ENCODE results near the gene IRF2BP2. TPM values are rescaled to one million over a fixed set of nuclear protein-coding genes. Genes with fewer than 3 reads are reported as not detected.

The IRF2BP2 gene
- total RNA-seq, 2 experiments from 2014 or later, result 83.0 to 95.0 TPM

DNA sequence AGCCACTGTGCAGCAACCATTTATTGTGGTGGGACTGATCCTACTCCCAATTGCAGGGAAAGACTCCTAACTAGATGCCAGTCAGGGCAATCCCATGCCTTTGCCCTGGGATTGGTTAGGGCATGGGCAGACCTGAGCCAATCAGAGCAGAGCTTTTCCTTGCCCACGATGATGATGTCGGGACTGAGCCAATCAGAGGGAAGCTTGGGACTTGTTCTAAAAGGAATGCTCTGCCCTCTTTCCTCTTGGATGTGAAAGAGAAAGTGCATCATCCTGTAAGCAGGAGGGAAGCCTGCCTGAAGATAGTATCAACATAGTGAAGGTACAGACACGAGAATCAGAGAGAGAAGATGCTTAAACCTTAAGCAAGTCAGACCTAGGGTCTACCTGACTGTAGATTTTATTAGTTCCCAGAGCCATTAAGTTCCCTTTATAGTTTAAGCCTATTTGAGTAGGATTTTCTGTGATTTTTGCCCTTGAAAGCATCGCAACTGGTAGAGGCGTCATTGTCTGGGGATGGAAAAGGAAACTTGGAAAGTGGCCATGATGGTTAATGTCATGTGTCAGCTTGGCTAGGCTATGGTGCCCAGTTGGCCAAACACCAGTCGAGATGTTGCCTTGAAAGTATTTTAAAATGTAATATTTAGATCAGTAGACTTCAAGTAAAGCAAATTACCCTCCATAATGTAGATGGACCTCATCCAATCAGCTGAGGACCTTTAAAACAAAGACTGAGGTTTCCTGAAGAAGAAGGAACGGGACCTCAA, 19.9 kb downstream of the IRF2BP2 start:
- POLR2A ChIA-PET, result no interaction called here
- no peak overlapping the region for H3K27ac Mint-ChIP-seq
- no peak overlapping the region for H3K4me3 Mint-ChIP-seq
- H3K4me1 Mint-ChIP-seq, result peaks cover 9% of the 10 kb centered on the region
- CTCF ChIA-PET, result interaction anchor here (1.2 to 1.6 kb wide), 2 partner anchors 31 to 498 kb away, joined by 3 to 4 read pairs; no protein-coding TSS in a partner anchor
- H3K36me3 Mint-ChIP-seq (ENCODE audit: low read depth), result no peaks in the 10 kb centered on the region
- no peaks in the 10 kb centered on the region for H3K9me3 Mint-ChIP-seq
- peaks cover 3% of the 10 kb centered on the region for H3K27me3 Mint-ChIP-seq
- no peak for DNase-seq

DNA sequence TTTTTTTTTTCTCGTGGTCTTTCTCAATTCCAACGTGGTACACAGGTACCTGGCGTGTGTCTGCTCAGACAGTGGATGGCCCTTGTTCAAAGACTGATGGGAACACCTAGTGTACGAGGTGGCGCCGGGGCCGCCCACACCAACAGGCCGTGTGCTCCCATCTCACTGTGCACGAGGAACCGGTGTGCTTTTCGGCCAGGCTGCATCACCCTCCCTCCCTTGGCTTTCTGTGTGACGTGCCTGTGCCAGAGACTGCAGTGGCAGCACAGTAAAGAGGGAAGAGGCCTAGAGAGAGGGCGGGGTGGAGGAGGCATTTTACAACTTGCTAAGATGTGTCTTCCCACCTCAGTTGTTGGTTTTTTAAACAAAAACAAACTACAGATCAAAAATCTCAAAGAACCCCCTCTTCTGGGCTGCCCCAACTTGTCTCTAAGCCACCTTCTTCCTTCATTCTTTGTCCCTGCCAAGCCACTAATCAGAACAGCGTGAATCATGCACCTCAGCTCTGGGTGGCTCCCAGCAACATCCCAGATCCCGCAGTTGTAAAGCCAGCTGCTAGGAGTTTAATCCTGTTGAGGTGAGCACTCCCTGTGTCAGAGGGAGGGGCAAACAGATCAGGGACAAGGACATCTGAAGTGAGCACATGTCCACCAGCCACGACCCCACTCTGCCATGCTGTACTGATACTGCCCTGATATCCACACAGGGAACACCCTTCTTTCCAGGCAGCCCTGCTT, 20.7 kb downstream of the IRF2BP2 start:
- DNase-seq, result no peak
- Mint-ChIP-seq H3K9me3 (no peaks in the 10 kb centered on the region), H3K4me1 (peaks cover 7% of the 10 kb centered on the region), H3K27ac (no peak overlapping the region), H3K27me3 (peaks cover 3% of the 10 kb centered on the region), H3K4me3 (no peak overlapping the region), H3K36me3 (ENCODE audit: low read depth) (no peaks in the 10 kb centered on the region)
- ChIA-PET CTCF (interaction anchor here (0.6 to 1.6 kb wide), 2 partner anchors 7 to 30 kb away, joined by 3 to 4 read pairs; no protein-coding TSS in a partner anchor), POLR2A (no interaction called here)

DNA sequence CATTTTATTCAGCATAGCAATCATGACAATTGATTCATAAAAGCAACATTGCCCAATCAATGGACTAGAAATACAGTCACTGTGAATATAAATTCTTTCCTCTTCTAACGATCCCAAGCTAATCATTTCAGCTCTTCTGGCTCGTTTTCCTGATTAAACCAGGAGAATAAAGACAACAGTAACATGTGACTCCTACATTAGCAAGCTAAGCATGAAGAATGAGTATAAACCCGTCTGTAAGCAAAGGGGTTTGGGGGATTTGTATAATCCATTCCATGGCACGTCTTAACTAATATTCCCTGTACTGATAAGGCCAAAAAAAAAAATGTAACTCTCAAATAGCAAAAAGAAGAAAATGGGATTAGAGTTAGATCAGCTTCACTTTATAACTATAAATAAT, 21.6 kb downstream of the IRF2BP2 start:
- no peaks in the 10 kb centered on the region for H3K9me3 Mint-ChIP-seq
- CTCF ChIA-PET, result interaction anchor here (0.6 to 0.7 kb wide), 2 partner anchors 8 to 58 kb away, joined by 3 read pairs; no protein-coding TSS in a partner anchor
- DNase-seq, result no peak
- H3K4me3 Mint-ChIP-seq, result no peak overlapping the region
- peaks cover 3% of the 10 kb centered on the region for H3K27me3 Mint-ChIP-seq
- no peaks in the 10 kb centered on the region for H3K36me3 Mint-ChIP-seq (ENCODE audit: low read depth)
- H3K27ac Mint-ChIP-seq, result no peak overlapping the region
- peaks cover 7% of the 10 kb centered on the region for H3K4me1 Mint-ChIP-seq
- POLR2A ChIA-PET, result no interaction called here

DNA sequence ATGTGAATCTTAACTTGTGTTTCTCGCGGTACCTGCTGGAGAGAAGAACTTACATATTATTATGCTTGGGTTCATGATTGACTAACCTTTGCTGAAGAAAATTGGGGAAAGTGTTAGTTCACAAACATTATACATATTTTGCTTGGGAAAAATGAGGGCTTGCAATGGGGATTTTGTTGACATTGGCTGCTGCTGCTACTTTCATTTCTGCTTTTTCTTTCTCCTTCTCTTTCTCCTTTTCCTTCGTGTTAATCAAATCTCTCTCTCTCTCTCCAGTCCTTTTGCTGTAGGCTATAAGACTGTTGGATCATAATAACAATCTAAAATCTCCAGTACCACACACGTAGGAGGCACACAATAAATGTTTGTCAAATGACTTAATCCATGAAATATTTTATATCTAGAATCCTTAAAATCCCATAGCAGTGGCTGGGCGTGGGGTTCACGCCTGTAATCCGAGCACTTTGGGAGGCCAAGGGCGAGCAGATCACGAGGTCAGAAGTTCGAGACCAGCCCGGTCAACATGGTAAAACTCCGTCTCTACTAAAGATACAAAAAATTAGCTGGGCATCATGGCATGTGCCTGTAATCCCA, 23.0 kb downstream of the IRF2BP2 start:
- no peaks in the 10 kb centered on the region for H3K9me3 Mint-ChIP-seq
- H3K27me3 Mint-ChIP-seq, result peaks cover 3% of the 10 kb centered on the region
- no peaks in the 10 kb centered on the region for H3K36me3 Mint-ChIP-seq (ENCODE audit: low read depth)
- ChIA-PET POLR2A (no interaction called here), CTCF (no interaction called here)
- H3K4me3 Mint-ChIP-seq, result no peak overlapping the region
- H3K27ac Mint-ChIP-seq, result no peak overlapping the region
- no peak for DNase-seq
- peaks cover 7% of the 10 kb centered on the region for H3K4me1 Mint-ChIP-seq

DNA sequence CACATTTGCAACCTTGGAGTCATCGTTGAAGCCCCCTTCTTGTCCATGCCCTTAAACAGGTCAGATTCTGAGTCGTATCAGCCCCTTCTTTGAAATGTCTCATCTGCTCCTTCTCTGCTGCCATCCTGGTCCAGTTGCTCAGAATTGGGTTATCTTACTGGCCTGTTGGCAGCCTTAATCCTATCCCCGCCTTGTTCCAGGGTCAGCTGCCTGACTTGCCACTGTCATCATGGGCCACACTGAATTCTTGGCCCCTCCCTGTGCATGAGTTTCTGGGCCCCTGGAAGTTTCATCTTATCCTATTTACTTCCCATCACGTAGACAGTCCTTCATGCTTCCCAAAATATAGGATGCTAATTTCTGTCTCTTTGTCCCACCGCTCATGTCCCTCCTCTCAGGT, 23.7 kb downstream of the IRF2BP2 start:
- H3K4me1 Mint-ChIP-seq, result peaks cover 7% of the 10 kb centered on the region
- POLR2A ChIA-PET, result no interaction called here
- H3K36me3 Mint-ChIP-seq (ENCODE audit: low read depth), result no peaks in the 10 kb centered on the region
- H3K4me3 Mint-ChIP-seq, result no peak overlapping the region
- CTCF ChIA-PET, result interaction anchor here (0.6 kb wide), 1 partner anchor 484 kb away, joined by 3 read pairs; no protein-coding TSS in a partner anchor
- no peak overlapping the region for H3K27ac Mint-ChIP-seq
- no peak for DNase-seq
- H3K27me3 Mint-ChIP-seq, result peaks cover 3% of the 10 kb centered on the region
- H3K9me3 Mint-ChIP-seq, result no peaks in the 10 kb centered on the region

DNA sequence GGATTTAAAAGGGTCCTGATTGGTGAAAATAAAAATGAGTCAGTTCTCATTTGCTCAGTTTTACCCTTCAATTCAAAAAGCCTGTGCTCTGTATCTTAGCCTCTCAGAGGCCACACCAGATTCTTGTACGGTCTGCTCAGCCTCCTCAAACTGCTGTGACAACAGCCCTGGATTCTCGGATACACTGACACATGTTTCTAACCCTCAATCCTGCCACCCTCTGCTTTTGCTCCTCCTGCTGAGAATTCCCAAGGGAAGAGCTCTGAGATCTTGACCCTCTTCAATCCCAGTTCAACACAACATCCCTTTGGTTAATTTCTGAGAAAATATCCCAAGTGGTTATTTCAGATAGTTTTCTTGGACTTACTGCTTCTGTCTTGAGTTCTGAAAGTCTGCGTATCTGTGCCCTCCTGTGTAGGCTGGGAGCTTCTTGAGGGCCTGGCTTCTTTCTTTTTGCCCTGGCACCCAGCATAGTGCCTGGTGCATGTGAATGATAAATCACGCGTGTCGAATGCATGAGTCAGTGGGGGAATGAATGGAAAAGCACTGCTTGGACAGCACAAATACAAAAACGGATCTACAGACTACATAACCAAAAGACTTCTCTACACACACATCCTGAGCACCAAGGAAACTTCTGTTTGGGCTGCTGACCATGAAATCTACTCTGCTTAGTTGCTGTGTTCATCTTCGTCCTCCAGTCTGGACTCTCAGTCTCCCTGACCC, 24.5 kb downstream of the IRF2BP2 start:
- Mint-ChIP-seq H3K36me3 (ENCODE audit: low read depth) (peaks cover 2% of the 10 kb centered on the region), H3K27ac (no peak overlapping the region), H3K27me3 (peaks cover 3% of the 10 kb centered on the region), H3K9me3 (peaks cover 3% of the 10 kb centered on the region), H3K4me3 (no peak overlapping the region), H3K4me1 (peaks cover 7% of the 10 kb centered on the region)
- ChIA-PET CTCF (interaction anchor here (0.6 to 1.6 kb wide), 5 partner anchors 9 to 570 kb away, joined by 3 to 6 read pairs (median 3); no protein-coding TSS in a partner anchor), POLR2A (no interaction called here)
- DNase-seq, result no peak

DNA sequence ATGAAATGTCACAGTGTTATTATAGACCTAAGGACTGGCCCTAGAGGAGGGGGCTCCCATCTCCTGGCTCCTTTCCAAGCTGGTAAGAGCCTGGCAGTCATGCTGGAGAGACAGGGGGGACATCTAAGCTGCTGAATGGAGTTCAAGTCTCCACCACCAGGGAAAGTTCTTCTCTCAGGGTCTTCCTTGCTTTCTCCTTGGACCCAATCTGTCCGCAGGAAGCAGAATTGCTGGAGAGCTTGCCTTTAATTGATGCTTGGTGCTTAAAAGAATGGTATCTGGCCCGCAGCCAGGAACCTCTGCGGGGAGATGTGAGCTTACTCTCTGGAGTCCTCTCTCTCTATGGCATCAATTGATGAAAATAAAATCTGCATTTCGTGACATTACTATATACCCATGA, 25.1 kb downstream of the IRF2BP2 start:
- POLR2A ChIA-PET, result no interaction called here
- CTCF ChIA-PET, result interaction anchor here (0.6 to 1.8 kb wide), 8 partner anchors 9 to 571 kb away, joined by 3 to 6 read pairs (median 3); no protein-coding TSS in a partner anchor
- DNase-seq, result no peak
- Mint-ChIP-seq H3K27me3 (peaks cover 3% of the 10 kb centered on the region), H3K9me3 (peaks cover 3% of the 10 kb centered on the region), H3K4me3 (no peak overlapping the region), H3K27ac (no peak overlapping the region), H3K36me3 (ENCODE audit: low read depth) (peaks cover 2% of the 10 kb centered on the region), H3K4me1 (peaks cover 7% of the 10 kb centered on the region)

DNA sequence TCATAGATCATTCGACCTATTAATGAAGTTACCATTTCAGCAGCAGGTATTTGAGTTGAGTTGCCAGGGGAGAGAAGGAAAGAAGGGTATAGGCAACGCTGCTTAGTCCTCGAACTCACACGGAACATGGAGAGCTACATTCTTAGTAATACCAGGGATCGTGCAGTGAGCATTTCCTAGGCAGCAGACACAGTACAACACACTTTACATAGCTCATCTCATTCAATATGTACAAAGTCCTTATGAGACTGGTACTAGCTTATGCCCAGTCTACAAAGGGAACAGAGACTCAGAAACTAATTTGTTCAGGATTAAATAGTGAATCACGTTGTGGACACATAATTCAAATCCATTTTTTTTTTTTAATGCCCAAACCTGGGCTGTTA, 25.6 kb downstream of the IRF2BP2 start:
- H3K9me3 Mint-ChIP-seq, result peaks cover 3% of the 10 kb centered on the region
- peaks cover 3% of the 10 kb centered on the region for H3K27me3 Mint-ChIP-seq
- no peak overlapping the region for H3K4me3 Mint-ChIP-seq
- CTCF ChIA-PET, result interaction anchor here (0.7 to 1.8 kb wide), 9 partner anchors 11 to 500 kb away, joined by 3 to 6 read pairs (median 3); no protein-coding TSS in a partner anchor
- DNase-seq, result no peak
- POLR2A ChIA-PET, result no interaction called here
- peaks cover 7% of the 10 kb centered on the region for H3K4me1 Mint-ChIP-seq
- peaks cover 2% of the 10 kb centered on the region for H3K36me3 Mint-ChIP-seq (ENCODE audit: low read depth)
- no peak overlapping the region for H3K27ac Mint-ChIP-seq

DNA sequence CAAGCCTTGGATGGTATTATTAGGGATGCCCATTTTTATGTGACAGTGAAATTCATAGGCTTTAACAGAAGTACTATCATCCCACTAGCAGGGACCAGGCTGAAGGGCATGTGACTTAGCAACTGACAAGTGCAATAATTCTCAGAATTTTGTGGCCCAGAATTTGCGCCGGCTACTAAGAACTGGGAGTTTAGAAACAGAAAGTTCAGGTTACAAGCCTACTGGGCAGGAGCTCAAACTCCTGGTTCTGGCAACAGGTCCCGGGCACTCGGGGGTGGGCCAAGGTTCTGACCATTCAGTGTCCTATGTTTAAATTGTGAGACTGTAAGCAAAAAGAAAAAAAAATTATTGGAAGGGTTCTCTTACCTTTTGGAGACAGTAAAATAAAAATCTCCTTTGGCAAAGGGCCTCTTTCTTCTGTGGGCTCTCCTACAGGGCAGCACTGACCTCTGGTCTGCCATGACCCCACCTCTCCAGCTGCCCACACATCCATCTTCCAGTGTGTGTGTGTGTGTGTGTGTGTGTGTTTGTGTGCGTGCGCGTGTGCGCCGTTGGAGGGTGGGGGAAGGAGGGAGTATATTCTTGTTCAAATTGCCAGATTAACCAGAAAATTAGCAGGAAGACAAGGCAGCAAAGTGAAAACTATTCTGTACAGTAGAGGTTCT, 26.1 kb downstream of the IRF2BP2 start:
- H3K27ac Mint-ChIP-seq, result no peak overlapping the region
- ChIA-PET POLR2A (no interaction called here), CTCF (interaction anchor here (0.7 to 1.8 kb wide), 10 partner anchors 14 to 500 kb away, joined by 3 to 6 read pairs (median 3); no protein-coding TSS in a partner anchor)
- peaks cover 3% of the 10 kb centered on the region for H3K9me3 Mint-ChIP-seq
- H3K4me1 Mint-ChIP-seq, result peaks cover 7% of the 10 kb centered on the region
- no peak overlapping the region for H3K4me3 Mint-ChIP-seq
- DNase-seq, result no peak
- H3K27me3 Mint-ChIP-seq, result peaks cover 3% of the 10 kb centered on the region
- H3K36me3 Mint-ChIP-seq (ENCODE audit: low read depth), result peaks cover 2% of the 10 kb centered on the region

DNA sequence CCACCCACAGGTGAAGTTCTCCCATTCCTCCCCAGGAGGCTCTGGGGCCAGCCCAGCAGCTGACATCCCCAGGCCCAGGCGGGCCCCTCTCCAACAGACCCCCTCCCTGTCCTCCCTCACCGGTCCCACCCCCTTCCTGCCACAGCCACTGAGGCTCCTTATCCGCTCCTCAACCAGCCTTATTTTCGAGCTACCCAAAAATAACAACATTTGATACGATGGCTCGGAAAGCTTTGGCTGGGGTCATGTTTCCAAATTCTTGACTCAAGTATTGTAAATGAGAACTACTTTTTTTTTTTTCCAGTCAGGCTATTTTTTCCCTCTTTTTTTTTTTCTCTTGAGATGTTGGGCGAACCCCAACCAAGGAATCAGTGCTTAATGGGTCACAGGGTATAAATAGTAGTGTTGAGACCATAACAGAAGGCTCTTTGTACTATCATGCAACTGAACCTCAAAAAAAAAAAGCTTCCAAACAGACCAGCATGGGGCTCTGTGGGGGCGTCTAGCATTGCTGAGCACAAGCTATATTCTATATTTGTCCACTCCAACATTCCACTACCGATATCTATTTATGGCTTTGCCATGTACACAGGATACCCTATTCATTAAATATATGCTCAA, 27.2 kb downstream of the IRF2BP2 start:
- peaks cover 7% of the 10 kb centered on the region for H3K4me1 Mint-ChIP-seq
- POLR2A ChIA-PET, result no interaction called here
- H3K9me3 Mint-ChIP-seq, result peaks cover 3% of the 10 kb centered on the region
- H3K4me3 Mint-ChIP-seq, result no peak overlapping the region
- H3K36me3 Mint-ChIP-seq (ENCODE audit: low read depth), result peaks cover 2% of the 10 kb centered on the region
- no peak overlapping the region for H3K27ac Mint-ChIP-seq
- H3K27me3 Mint-ChIP-seq, result peaks cover 4% of the 10 kb centered on the region
- no peak for DNase-seq
- CTCF ChIA-PET, result interaction anchor here (0.6 to 1.8 kb wide), 9 partner anchors 15 to 531 kb away, joined by 3 to 4 read pairs (median 3); no protein-coding TSS in a partner anchor

DNA sequence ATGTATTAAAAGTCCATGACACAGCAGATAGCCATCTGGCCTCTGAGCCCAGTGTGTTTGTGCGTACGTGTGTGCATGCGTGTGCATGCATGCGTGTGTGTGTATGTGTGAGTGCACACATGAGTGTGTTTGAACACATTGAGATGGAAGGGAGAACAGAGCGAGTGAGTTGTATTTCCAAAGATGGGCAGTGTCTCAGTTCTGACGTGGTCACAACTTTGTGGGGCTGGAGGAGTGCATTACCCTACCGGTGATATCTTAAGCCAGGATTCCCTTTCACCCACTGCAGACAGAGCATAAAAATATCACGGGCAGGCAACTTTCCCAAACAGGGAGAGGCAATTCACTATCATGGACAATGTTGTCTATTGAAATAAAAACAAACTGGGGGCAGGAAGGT, 27.8 kb downstream of the IRF2BP2 start:
- Mint-ChIP-seq H3K4me1 (peaks cover 7% of the 10 kb centered on the region), H3K27ac (no peak overlapping the region), H3K27me3 (peaks cover 4% of the 10 kb centered on the region), H3K36me3 (ENCODE audit: low read depth) (peaks cover 2% of the 10 kb centered on the region), H3K9me3 (peaks cover 3% of the 10 kb centered on the region), H3K4me3 (no peak overlapping the region)
- ChIA-PET CTCF (interaction anchor here (0.6 to 1.1 kb wide), 5 partner anchors 29 to 531 kb away, joined by 3 to 4 read pairs (median 3); no protein-coding TSS in a partner anchor), POLR2A (no interaction called here)
- no peak for DNase-seq

All from activated CD4-positive, alpha-beta T cell treated with anti-CD3 and anti-CD28 coated beads, Interleukin-2, amount 10 ng/mL, durations not matched to agents 7 days and 5 days (primary cell).